ENCODE data around the gene TTLL8. TPM values are rescaled to one million over a fixed set of nuclear protein-coding genes. Genes with fewer than 3 reads are reported as not detected.

The TTLL8 gene
- total RNA-seq, 3 donors from 2014 or later (not counting 1 experiment from before 2014, with no cell fraction given) = not detected

DNA sequence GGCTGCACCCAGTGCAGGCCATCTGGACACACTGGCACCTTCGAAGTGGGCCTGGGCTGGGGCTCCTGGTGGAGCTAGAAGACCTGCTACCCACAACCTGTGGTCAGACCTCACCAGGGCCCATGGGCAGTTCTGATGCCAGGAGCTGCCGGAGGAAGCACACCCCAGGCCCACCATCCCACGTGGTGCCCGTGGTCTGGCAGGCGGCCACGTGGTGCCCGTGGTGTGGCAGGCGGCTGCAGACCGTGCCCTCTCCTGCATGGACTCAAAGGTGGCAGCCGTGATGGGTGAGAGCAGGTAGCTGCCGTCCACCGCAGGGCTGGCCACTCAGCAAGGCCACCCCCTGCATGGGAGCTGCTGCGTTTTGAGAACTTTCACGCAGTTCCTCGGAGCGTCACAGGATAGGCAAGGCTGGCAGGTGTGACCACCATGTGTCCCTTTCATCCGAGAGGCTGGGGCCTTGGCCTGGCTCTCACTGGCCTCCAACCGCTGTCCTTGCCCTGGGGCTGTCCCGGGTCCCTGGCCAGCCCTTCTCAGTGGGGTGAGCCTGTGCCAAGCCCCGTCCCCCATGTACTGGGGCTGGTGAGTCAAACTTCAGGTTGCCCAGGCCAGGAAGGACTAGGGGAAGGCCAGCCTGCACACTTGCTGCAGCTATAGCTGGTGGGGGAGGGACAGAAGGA lies 41.6 kb downstream of the TTLL8 start:
- H3K36me3 Mint-ChIP-seq = no peaks in the 10 kb centered on the region
- Histone ChIP-seq H3K4me1 (ENCODE audit: control insufficient read depth, insufficient read depth, low read length) (peaks cover 50% of the 10 kb centered on the region), H3K27ac (ENCODE audit: low read length) (no peak overlapping the region), H3K9me3 (ENCODE audit: control insufficient read depth, insufficient read depth, low read length) (no peaks in the 10 kb centered on the region), H3K36me3 (ENCODE audit: control insufficient read depth, insufficient read depth, low read length) (no peaks in the 10 kb centered on the region), H3K4me3 (ENCODE audit: low read length) (no peak overlapping the region), H3K27me3 (ENCODE audit: control insufficient read depth, insufficient read depth, low read length) (peaks cover 4% of the 10 kb centered on the region)
- intact Hi-C loops (cut with micrococcal nuclease) = no loop called here
- DNase-seq (no peak), ATAC-seq (peak in 1 of 3 donors; percentile 20)
- WGBS (ENCODE audit: insufficient coverage) = 54% methylated on average over 20 of the region's 20 CpGs
- H3K27ac Mint-ChIP-seq = no peak overlapping the region
- no peaks in the 10 kb centered on the region for H3K9me3 Mint-ChIP-seq
- H3K4me1 Mint-ChIP-seq = peaks cover 13 to 30% of the 10 kb centered on the region in 2 donors
- H3K27me3 Mint-ChIP-seq (ENCODE audit: low read depth in 2 of 2) = peaks cover 7 to 25% of the 10 kb centered on the region in 2 donors
- H3K4me3 Mint-ChIP-seq = no peak overlapping the region
- TF ChIP-seq, protein P1, sequence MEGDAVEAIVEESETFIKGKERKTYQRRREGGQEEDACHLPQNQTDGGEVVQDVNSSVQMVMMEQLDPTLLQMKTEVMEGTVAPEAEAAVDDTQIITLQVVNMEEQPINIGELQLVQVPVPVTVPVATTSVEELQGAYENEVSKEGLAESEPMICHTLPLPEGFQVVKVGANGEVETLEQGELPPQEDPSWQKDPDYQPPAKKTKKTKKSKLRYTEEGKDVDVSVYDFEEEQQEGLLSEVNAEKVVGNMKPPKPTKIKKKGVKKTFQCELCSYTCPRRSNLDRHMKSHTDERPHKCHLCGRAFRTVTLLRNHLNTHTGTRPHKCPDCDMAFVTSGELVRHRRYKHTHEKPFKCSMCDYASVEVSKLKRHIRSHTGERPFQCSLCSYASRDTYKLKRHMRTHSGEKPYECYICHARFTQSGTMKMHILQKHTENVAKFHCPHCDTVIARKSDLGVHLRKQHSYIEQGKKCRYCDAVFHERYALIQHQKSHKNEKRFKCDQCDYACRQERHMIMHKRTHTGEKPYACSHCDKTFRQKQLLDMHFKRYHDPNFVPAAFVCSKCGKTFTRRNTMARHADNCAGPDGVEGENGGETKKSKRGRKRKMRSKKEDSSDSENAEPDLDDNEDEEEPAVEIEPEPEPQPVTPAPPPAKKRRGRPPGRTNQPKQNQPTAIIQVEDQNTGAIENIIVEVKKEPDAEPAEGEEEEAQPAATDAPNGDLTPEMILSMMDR (IDR thresholded peaks at IDR 0.05) = no peak

DNA sequence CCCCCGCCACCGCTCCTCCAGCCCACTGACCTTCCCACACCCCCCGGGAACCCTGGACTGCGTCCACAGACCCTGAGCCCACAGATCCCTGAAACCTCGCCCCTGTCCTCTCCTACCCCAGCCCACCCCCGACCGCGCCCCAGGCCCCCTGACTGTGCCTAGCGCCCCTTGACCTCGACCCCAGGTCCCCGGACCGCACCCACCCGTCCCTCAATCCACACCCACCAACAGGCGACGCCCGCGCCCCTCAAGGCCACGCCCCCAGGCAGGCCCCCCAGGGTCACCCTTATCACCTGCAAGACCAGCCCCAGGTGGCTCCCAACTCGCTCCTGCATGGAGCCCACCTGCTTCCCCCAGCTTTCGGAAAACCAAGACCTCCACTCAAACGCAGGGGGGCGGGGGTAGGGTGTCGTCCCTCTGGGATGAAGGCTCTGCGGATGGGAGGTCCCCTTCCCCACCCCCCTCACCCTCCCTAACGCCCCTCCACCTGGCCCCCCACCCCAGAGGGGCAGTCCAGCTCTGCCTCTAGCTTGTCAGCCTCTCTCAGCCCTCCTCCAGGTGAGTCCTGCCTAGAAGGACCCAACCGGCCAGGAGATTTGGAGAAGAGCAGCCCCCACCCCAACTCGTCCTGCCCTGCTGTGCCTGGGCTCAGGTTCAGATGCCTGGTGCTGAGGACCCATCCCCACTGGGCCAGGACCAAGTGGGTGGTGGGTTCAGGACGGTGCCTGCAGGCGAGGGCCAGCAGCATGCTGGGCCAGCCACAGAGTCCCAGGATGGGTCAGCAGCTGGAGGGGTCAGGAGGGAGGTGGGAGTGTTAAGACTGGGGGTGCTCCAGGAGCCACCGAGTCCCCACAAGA lies 42.4 kb downstream of the TTLL8 start:
- TF ChIP-seq, protein P1 (IDR thresholded peaks at IDR 0.05) = no peak
- Mint-ChIP-seq H3K27ac (no peak overlapping the region), H3K4me3 (no peak overlapping the region), H3K36me3 (no peaks in the 10 kb centered on the region), H3K27me3 (ENCODE audit: low read depth in 2 of 2) (peaks cover 9 to 29% of the 10 kb centered on the region in 2 donors), H3K4me1 (peaks cover 13 to 33% of the 10 kb centered on the region in 2 donors), H3K9me3 (no peaks in the 10 kb centered on the region)
- intact Hi-C loops (cut with micrococcal nuclease) = no loop called here
- peaks cover 57% of the 10 kb centered on the region for H3K4me1 ChIP-seq (ENCODE audit: control insufficient read depth, insufficient read depth, low read length)
- no peaks in the 10 kb centered on the region for H3K9me3 ChIP-seq (ENCODE audit: control insufficient read depth, insufficient read depth, low read length)
- DNase-seq = no peak
- WGBS (ENCODE audit: insufficient coverage) = 60% methylated on average over 24 of the region's 30 CpGs
- H3K27ac ChIP-seq (ENCODE audit: low read length) = no peak overlapping the region
- H3K36me3 ChIP-seq (ENCODE audit: control insufficient read depth, insufficient read depth, low read length) = no peaks in the 10 kb centered on the region
- H3K27me3 ChIP-seq (ENCODE audit: control insufficient read depth, insufficient read depth, low read length) = peaks cover 7% of the 10 kb centered on the region
- ATAC-seq = no peak
- H3K4me3 ChIP-seq (ENCODE audit: low read length) = no peak overlapping the region

DNA sequence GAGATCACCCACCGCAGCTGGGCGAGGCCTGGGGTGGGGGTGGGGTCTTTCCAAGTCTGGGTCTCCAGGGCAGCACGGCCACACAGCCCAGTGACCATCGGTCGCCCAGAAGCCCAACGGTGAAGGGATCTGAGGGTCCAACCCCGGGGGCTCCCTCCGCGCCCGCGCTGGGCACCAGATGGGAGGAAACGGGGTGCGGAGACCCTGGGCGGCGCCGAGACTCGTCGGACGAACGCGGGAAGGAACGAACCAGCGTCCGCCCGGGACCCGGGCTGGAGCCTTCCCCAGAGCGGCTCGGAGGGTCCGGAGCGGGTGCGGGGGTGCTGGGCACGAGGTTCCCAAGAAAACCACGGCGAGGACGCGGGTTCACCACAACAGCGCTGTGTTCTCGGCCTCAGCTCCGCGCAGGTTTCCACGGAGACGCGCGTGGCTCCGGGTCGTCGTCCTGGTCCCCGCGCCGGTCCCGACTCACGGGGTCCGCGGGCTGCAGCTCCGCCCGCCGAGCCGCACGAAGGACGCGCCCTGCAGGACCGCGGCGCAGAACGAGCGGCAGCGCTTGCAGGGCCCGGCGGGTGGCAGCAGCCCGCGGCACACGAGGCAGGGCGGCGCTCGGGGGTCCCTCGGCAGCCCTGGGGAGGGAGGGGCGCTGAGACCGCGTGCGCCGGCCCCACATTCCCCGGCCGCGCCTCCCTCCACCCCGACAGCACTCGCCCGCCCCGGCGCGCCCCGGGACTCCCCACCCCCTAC lies 43.3 kb downstream of the TTLL8 start:
- H3K4me3 Mint-ChIP-seq = no peak overlapping the region
- H3K4me1 ChIP-seq (ENCODE audit: control insufficient read depth, insufficient read depth, low read length) = peaks cover 61% of the 10 kb centered on the region
- H3K27ac Mint-ChIP-seq = no peak overlapping the region
- intact Hi-C loops (cut with micrococcal nuclease) = no loop called here
- WGBS (ENCODE audit: insufficient coverage) = 5% methylated on average over 91 of the region's 91 CpGs
- no peak overlapping the region for H3K4me3 ChIP-seq (ENCODE audit: low read length)
- H3K9me3 Mint-ChIP-seq = no peaks in the 10 kb centered on the region
- peaks cover 13 to 33% of the 10 kb centered on the region in 2 donors for H3K4me1 Mint-ChIP-seq
- H3K27me3 ChIP-seq (ENCODE audit: control insufficient read depth, insufficient read depth, low read length) = peaks cover 10% of the 10 kb centered on the region
- peaks cover 9 to 29% of the 10 kb centered on the region in 2 donors for H3K27me3 Mint-ChIP-seq (ENCODE audit: low read depth in 2 of 2)
- peak in 1 of 2 donors; percentile 50 for DNase-seq
- H3K36me3 ChIP-seq (ENCODE audit: control insufficient read depth, insufficient read depth, low read length) = no peaks in the 10 kb centered on the region
- no peak overlapping the region for H3K27ac ChIP-seq (ENCODE audit: low read length)
- ATAC-seq = no peak
- TF ChIP-seq, protein P1 (IDR thresholded peaks at IDR 0.05) = no peak
- no peaks in the 10 kb centered on the region for H3K36me3 Mint-ChIP-seq
- no peaks in the 10 kb centered on the region for H3K9me3 ChIP-seq (ENCODE audit: control insufficient read depth, insufficient read depth, low read length)
